Stomach smooth muscle (tissue), 2 donors: ENCODE data around the gene GALC.

ENCODE experiments used
- H3K27ac ChIP-seq: one replicate; pipeline ENCODE4 v1.7.0; 2013; ENCODE audit warnings: mild to moderate bottlenecking, low read length, inconsistent platforms
- H3K27me3 ChIP-seq, 2 donors: one replicate each; pipeline ENCODE4 v1.7.0; 2013; ENCODE audit warnings: low read length in 2 of 2; ENCODE audit not compliant: insufficient read depth in 2 of 2, control insufficient read depth in 1 of 2
- H3K36me3 ChIP-seq, 2 donors: one replicate each; pipeline ENCODE4 v1.7.0; 2013; ENCODE audit warnings: low read length in 2 of 2; ENCODE audit not compliant: control insufficient read depth in 2 of 2, insufficient read depth in 2 of 2
- H3K4me1 ChIP-seq: one replicate; pipeline ENCODE4 v1.7.0; 2013; ENCODE audit warnings: low read length; ENCODE audit not compliant: control insufficient read depth, insufficient read depth
- H3K4me3 ChIP-seq, 2 donors: one replicate each; pipeline ENCODE4 v1.7.0; 2013; ENCODE audit warnings: low read length in 2 of 2
- H3K9ac ChIP-seq, 2 donors: one replicate each; pipeline ENCODE4 v1.7.0; 2013; ENCODE audit warnings: low read length in 2 of 2, mild to moderate bottlenecking in 1 of 2
- H3K9me3 ChIP-seq, 2 donors: one replicate each; pipeline ENCODE4 v1.7.0; 2013; ENCODE audit warnings: low read length in 2 of 2; ENCODE audit not compliant: control insufficient read depth in 2 of 2
- donor health status: healthy.
- donor health status: Pancreatic carcinoma.

GALC gene

GRCh38 chr14:87994974-87995373 lies 2.0 kb upstream of the GALC start:
- no peak overlapping the region for H3K4me3 ChIP-seq
- no peaks in the 10 kb centered on the region for H3K9me3 ChIP-seq
- H3K4me1 ChIP-seq = peaks cover 4% of the 10 kb centered on the region
- H3K9ac ChIP-seq = no peak overlapping the region
- no peaks in the 10 kb centered on the region for H3K36me3 ChIP-seq
- H3K27me3 ChIP-seq = no peaks in the 10 kb centered on the region
- no peak overlapping the region for H3K27ac ChIP-seq

GRCh38 chr14:87992346-87992717 lies 650 bp downstream of the GALC start:
- Histone ChIP-seq H3K9ac (peak overlapping the region; percentile 97 to 98), H3K9me3 (no peaks in the 10 kb centered on the region), H3K4me1 (peaks cover 4% of the 10 kb centered on the region), H3K27ac (peak overlapping the region; percentile 99), H3K4me3 (peak overlapping the region; percentile 84 to 92), H3K27me3 (no peaks in the 10 kb centered on the region), H3K36me3 (no peaks in the 10 kb centered on the region)

DNA sequence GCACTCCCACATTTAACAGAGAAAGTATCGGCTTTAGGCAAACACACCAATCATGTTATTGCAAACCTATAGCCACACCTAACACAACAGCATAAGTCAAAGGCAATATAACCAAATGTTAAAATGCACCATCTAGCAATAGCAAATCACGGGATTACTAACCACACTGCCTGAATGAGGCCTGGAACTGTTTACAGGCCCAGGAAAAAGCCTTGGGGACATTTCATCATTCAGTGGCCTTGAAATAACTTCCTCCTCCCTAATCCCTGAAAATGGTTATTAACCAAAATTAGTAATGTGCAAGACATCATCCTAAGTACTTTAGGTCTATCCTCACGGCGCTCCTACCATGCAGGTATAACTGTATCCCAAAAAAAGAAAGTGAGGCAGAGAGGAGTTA lies 2.3 kb downstream of the GALC start:
- no peaks in the 10 kb centered on the region for H3K27me3 ChIP-seq
- H3K36me3 ChIP-seq = peaks cover 0 to 7% of the 10 kb centered on the region in 2 donors
- H3K9ac ChIP-seq = no peak overlapping the region
- H3K9me3 ChIP-seq = no peaks in the 10 kb centered on the region
- H3K4me1 ChIP-seq = peaks cover 4% of the 10 kb centered on the region
- no peak overlapping the region for H3K27ac ChIP-seq
- no peak overlapping the region for H3K4me3 ChIP-seq

DNA sequence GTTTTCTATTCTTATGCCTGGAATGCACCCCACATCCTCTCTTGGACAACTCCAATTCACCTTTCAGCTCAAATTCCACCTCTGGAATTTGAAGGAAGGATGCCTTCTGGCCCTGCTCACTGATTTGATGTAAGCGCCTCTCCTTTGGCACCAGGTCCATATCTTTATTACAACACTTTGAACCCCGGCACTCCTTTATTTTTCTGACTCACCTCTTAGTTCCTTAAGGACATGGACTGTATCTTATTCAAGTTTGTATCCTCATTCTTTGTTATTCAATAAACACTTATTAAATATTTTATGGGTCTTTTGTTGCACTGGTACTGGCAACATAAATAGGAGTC lies 3.1 kb downstream of the GALC start:
- peaks cover 4% of the 10 kb centered on the region for H3K4me1 ChIP-seq
- no peak overlapping the region for H3K9ac ChIP-seq
- no peaks in the 10 kb centered on the region for H3K27me3 ChIP-seq
- no peak overlapping the region for H3K27ac ChIP-seq
- peaks cover 0 to 7% of the 10 kb centered on the region in 2 donors for H3K36me3 ChIP-seq
- H3K9me3 ChIP-seq = no peaks in the 10 kb centered on the region
- no peak overlapping the region for H3K4me3 ChIP-seq

- Histone ChIP-seq H3K36me3 (peaks cover 0 to 7% of the 10 kb centered on the region in 2 donors), H3K4me1 (peaks cover 4% of the 10 kb centered on the region), H3K9ac (no peak overlapping the region), H3K27me3 (no peaks in the 10 kb centered on the region), H3K9me3 (no peaks in the 10 kb centered on the region), H3K4me3 (no peak overlapping the region), H3K27ac (no peak overlapping the region)
Observed at GRCh38 chr14:87989221-87989955, 3.6 kb downstream of the GALC start.

DNA sequence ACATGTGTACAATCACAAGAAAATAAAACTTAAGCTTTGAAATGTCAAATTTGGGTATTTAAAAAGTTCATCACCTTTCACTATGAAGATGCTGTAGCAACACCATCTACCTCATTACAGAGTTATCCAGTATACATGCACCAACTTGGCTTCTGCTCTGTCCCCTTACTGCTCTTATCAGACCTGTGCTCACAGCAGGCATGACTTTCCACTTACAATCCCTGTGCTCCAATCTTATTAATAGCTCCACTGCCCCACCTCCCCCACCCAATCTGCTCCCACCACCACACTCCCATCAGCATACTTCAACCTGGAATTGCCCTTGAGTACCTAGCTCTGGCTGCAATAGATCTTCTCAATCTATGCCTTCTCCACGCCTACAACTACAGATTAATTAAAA lies 13.3 kb downstream of the GALC start:
- Histone ChIP-seq H3K4me1 (no peaks in the 10 kb centered on the region), H3K27me3 (no peaks in the 10 kb centered on the region), H3K27ac (no peak overlapping the region), H3K4me3 (no peak overlapping the region), H3K36me3 (peaks cover 2 to 6% of the 10 kb centered on the region in 2 donors), H3K9me3 (no peaks in the 10 kb centered on the region), H3K9ac (no peak overlapping the region)

GRCh38 chr14:87975636-87976035 lies 17.3 kb downstream of the GALC start:
- H3K9ac ChIP-seq = no peak overlapping the region
- no peaks in the 10 kb centered on the region for H3K9me3 ChIP-seq
- no peaks in the 10 kb centered on the region for H3K27me3 ChIP-seq
- no peak overlapping the region for H3K4me3 ChIP-seq
- H3K4me1 ChIP-seq = no peaks in the 10 kb centered on the region
- H3K27ac ChIP-seq = no peak overlapping the region
- H3K36me3 ChIP-seq = peaks cover 0 to 2% of the 10 kb centered on the region in 2 donors

DNA sequence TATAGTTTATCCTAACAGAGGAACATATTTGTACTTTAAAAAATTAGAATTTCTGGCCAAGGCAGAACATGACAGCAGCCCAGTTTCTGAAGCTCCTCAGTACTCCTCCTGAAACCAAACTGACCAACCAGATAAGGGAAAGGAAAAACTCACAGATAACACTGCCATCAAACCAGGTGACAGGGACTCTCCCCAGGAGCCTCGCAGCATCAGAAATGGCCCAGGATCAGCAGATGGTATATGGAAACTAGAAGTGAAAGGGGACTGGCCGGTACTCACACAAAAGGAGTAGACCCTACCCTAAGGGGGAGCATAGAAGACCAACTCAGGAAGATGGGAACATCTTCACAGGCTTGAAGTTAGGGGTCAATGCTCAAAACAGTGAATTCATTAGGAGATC lies 22.0 kb downstream of the GALC start:
- no peaks in the 10 kb centered on the region for H3K4me1 ChIP-seq
- no peaks in the 10 kb centered on the region for H3K9me3 ChIP-seq
- H3K27ac ChIP-seq = no peak overlapping the region
- H3K36me3 ChIP-seq = peaks cover 0 to 9% of the 10 kb centered on the region in 2 donors
- no peak overlapping the region for H3K9ac ChIP-seq
- no peak overlapping the region for H3K4me3 ChIP-seq
- H3K27me3 ChIP-seq = no peaks in the 10 kb centered on the region

- no peaks in the 10 kb centered on the region for H3K4me1 ChIP-seq
- H3K27me3 ChIP-seq = no peaks in the 10 kb centered on the region
- peaks cover 3 to 15% of the 10 kb centered on the region in 2 donors for H3K36me3 ChIP-seq
- H3K9ac ChIP-seq = no peak overlapping the region
- H3K9me3 ChIP-seq = no peaks in the 10 kb centered on the region
- H3K27ac ChIP-seq = no peak overlapping the region
- H3K4me3 ChIP-seq = no peak overlapping the region
Observed at GRCh38 chr14:87967496-87967895, 25.5 kb downstream of the GALC start.

GRCh38 chr14:87966816-87967215 lies 26.2 kb downstream of the GALC start:
- H3K9ac ChIP-seq = no peak overlapping the region
- H3K9me3 ChIP-seq = no peaks in the 10 kb centered on the region
- no peak overlapping the region for H3K27ac ChIP-seq
- no peak overlapping the region for H3K4me3 ChIP-seq
- no peaks in the 10 kb centered on the region for H3K4me1 ChIP-seq
- peaks cover 6 to 22% of the 10 kb centered on the region in 2 donors for H3K36me3 ChIP-seq
- no peaks in the 10 kb centered on the region for H3K27me3 ChIP-seq

- Histone ChIP-seq H3K9me3 (no peaks in the 10 kb centered on the region), H3K27me3 (no peaks in the 10 kb centered on the region), H3K36me3 (peaks cover 17 to 25% of the 10 kb centered on the region in 2 donors), H3K4me3 (no peak overlapping the region), H3K9ac (no peak overlapping the region), H3K27ac (no peak overlapping the region), H3K4me1 (no peaks in the 10 kb centered on the region)
Observed at GRCh38 chr14:87961246-87961645, 31.7 kb downstream of the GALC start.
